SKM-1 treated with dmso at 0.1 percent for 144 hours (cell line): Measurements from ENCODE around the gene LONP2.

Source experiments
- DNase-seq: peaks from one replicate; lab custom pipeline; 2025; ENCODE audit not compliant: unreplicated experiment; lab: John Stamatoyannopoulos, UW

LONP2 gene

GRCh38 chr16:48244080-48244862, at the start of gene LONP2:
Gene LONP2 (plus strand): TSS chr16:48244300. CDS start chr16:48244389, 89 bp downstream.
- peak; percentile 82 for DNase-seq

GRCh38 chr16:48194828-48195556, 49.1 kb upstream of the LONP2 start:
- no peak for DNase-seq

GRCh38 chr16:48197294-48197693, 46.8 kb upstream of the LONP2 start:
- peak; percentile 100 for DNase-seq

- DNase-seq = no peak
These were observed 42.4 kb upstream of the LONP2 start for GRCh38 chr16:48201515-48202201.

- DNase-seq = no peak
These were observed 39.9 kb upstream of the LONP2 start for GRCh38 chr16:48203974-48204824.

GRCh38 chr16:48204825-48205151, 39.3 kb upstream of the LONP2 start:
- no peak for DNase-seq

- no peak for DNase-seq
These were observed 37.4 kb upstream of the LONP2 start for GRCh38 chr16:48206594-48207242.

- no peak for DNase-seq
These were observed 33.4 kb upstream of the LONP2 start for GRCh38 chr16:48210747-48211146.

GRCh38 chr16:48212033-48212432, 32.1 kb upstream of the LONP2 start:
- DNase-seq = no peak

- no peak for DNase-seq
These were observed 28.4 kb upstream of the LONP2 start for GRCh38 chr16:48215738-48216137.

GRCh38 chr16:48217708-48218107, 26.4 kb upstream of the LONP2 start:
- DNase-seq = no peak

GRCh38 chr16:48218473-48218872, 25.6 kb upstream of the LONP2 start:
- DNase-seq = no peak

GRCh38 chr16:48220891-48221290, 23.2 kb upstream of the LONP2 start:
- DNase-seq = no peak

- DNase-seq = no peak
These were observed 20.6 kb upstream of the LONP2 start for GRCh38 chr16:48223490-48223889.

GRCh38 chr16:48225456-48225855, 18.6 kb upstream of the LONP2 start:
- no peak for DNase-seq

- peak; percentile 38 for DNase-seq
These were observed 12.2 kb upstream of the LONP2 start for GRCh38 chr16:48231727-48232492.

GRCh38 chr16:48232493-48233040, 11.5 kb upstream of the LONP2 start:
- DNase-seq = no peak

- no peak for DNase-seq
These were observed 9.5 kb upstream of the LONP2 start for GRCh38 chr16:48234630-48235029.

- DNase-seq = no peak
These were observed 9.0 kb upstream of the LONP2 start for GRCh38 chr16:48235058-48235555.
